ENCODE results near the gene TRIB2.

- TF ChIP-seq, protein P1, sequence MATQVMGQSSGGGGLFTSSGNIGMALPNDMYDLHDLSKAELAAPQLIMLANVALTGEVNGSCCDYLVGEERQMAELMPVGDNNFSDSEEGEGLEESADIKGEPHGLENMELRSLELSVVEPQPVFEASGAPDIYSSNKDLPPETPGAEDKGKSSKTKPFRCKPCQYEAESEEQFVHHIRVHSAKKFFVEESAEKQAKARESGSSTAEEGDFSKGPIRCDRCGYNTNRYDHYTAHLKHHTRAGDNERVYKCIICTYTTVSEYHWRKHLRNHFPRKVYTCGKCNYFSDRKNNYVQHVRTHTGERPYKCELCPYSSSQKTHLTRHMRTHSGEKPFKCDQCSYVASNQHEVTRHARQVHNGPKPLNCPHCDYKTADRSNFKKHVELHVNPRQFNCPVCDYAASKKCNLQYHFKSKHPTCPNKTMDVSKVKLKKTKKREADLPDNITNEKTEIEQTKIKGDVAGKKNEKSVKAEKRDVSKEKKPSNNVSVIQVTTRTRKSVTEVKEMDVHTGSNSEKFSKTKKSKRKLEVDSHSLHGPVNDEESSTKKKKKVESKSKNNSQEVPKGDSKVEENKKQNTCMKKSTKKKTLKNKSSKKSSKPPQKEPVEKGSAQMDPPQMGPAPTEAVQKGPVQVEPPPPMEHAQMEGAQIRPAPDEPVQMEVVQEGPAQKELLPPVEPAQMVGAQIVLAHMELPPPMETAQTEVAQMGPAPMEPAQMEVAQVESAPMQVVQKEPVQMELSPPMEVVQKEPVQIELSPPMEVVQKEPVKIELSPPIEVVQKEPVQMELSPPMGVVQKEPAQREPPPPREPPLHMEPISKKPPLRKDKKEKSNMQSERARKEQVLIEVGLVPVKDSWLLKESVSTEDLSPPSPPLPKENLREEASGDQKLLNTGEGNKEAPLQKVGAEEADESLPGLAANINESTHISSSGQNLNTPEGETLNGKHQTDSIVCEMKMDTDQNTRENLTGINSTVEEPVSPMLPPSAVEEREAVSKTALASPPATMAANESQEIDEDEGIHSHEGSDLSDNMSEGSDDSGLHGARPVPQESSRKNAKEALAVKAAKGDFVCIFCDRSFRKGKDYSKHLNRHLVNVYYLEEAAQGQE (IDR thresholded peaks at IDR 0.05; ENCODE audit: insufficient read depth in 1 of 2, low read depth in 2 of 2, low read length in 2 of 2) = no peak
- TF ChIP-seq TAF1 (IDR thresholded peaks at IDR 0.05; ENCODE audit: borderline replicate concordance, insufficient read depth, low read length) = no peak
- TF ChIP-seq SIN3A (IDR thresholded peaks at IDR 0.05; ENCODE audit: borderline replicate concordance, insufficient read depth, low read length) = no peak
Measured at GRCh38 chr2:12715258-12716031, 1.3 kb upstream of the TRIB2 start.
